Esophagus muscularis mucosa (tissue), 4 donors: ENCODE results near the gene JMJD7. TPM values are rescaled to one million over a fixed set of nuclear protein-coding genes. Genes with fewer than 3 reads are reported as not detected.

ENCODE experiments used
- DNase-seq: peaks from one replicate; pipeline ENCODE4 v3.0.0-alpha.2; 2017; ENCODE audit errors: extremely low spot score
- H3K27ac ChIP-seq, 4 donors: fragments of 200-600 bp; sonication (generic); replicated peaks in 1 of 4; 1 replicate in 3 of 4; 2 replicates in 1 of 4; pipeline ENCODE4 v1.5.1; 2016 to 2019; ENCODE audit warnings: mild to moderate bottlenecking in 1 of 4
- H3K27me3 ChIP-seq, 4 donors: fragments of 200-600 bp; sonication (generic); one replicate each; pipeline versions ENCODE4 v1.5.1 to v1.6.0; 2016 to 2019
- H3K36me3 ChIP-seq, 4 donors: fragments of 200-600 bp; sonication (generic); one replicate each; pipeline ENCODE4 v1.5.1; 2016 to 2019
- H3K4me1 ChIP-seq, 4 donors: fragments of 200-600 bp; sonication (generic); one replicate each; pipeline ENCODE4 v1.5.1; 2016 to 2019
- H3K4me3 ChIP-seq, 4 donors: fragments of 200-600 bp; sonication (generic); 1 replicate in 2 of 4; 2 replicates in 2 of 4; pipeline ENCODE4 v1.5.1; 2016 to 2019; ENCODE audit warnings: mild to moderate bottlenecking in 4 of 4, moderate library complexity in 1 of 4
- H3K9me3 ChIP-seq, 4 donors: fragments of 200-600 bp; sonication (generic); 1 replicate in 3 of 4; 2 replicates in 1 of 4; pipeline ENCODE4 v1.5.1; 2016 to 2019
- EP300 ChIP-seq: sonication (generic); formaldehyde crosslinking; IDR thresholded peaks from one replicate; pipeline ENCODE4 v1.6.1; 2017; ENCODE audit warnings: antibody characterized with exemption
- POLR2A ChIP-seq: fragments of 450-650 bp; IDR thresholded peaks from one replicate; pipeline ENCODE4 v1.6.1; 2017; ENCODE audit warnings: antibody characterized with exemption, moderate library complexity, mild to moderate bottlenecking, low read depth
- POLR2AphosphoS5 ChIP-seq, 2 donors: sonication (generic); formaldehyde crosslinking; IDR thresholded peaks; one replicate each; pipeline ENCODE4 v1.6.1; 2017; ENCODE audit warnings: antibody characterized with exemption in 2 of 2
- WGBS: methylation state at CpG from one replicate; pipeline ENCODE4 v1.1.5; 2018; 5-methylcytosine and 5-hydroxymethylcytosine counted together
- intact Hi-C: fragments of 100-400 bp; cut with DNase I; formaldehyde crosslinking; loops from one replicate; pipeline ENCODE4 v1.15.1; 2023
- total RNA-seq, 4 donors: library from RNA; depleted of rRNA; stranded (reverse); fragments of >200 nt; gene quantifications; one replicate each; pipeline versions ENCODE4 v1.1.0 to v1.2.1, GENCODE V29; 2016
- TF ChIP-seq, protein P1 (sequence below), 3 experiments: fragments of 200-600 bp in 2 of 3; fragments of 450-650 bp in 1 of 3; sonication (generic) in 2 of 3; IDR thresholded peaks; one replicate each; pipeline ENCODE4 v1.5.1; 2017 to 2019; ENCODE audit warnings: antibody characterized with exemption in 3 of 3, mild to moderate bottlenecking in 2 of 3, moderate library complexity in 1 of 3

The JMJD7 gene
- total RNA-seq, 4 donors from 2014 or later, result 6.2 to 9.6 (median 7.5) TPM

GRCh38 chr15:41850482-41851166 is 22.7 kb downstream of the JMJD7 start:
- DNase-seq, result no peak
- H3K4me3 ChIP-seq, result no peak overlapping the region
- H3K36me3 ChIP-seq, result peaks cover 24 to 33% (median 32%) of the 10 kb centered on the region in 4 donors
- no peak overlapping the region for H3K27ac ChIP-seq
- 74% methylated on average over 16 of the region's 16 CpGs for WGBS
- TF ChIP-seq POLR2AphosphoS5 (IDR thresholded peaks at IDR 0.05), result no peak
- TF ChIP-seq POLR2A, result no peak
- TF ChIP-seq, protein P1, sequence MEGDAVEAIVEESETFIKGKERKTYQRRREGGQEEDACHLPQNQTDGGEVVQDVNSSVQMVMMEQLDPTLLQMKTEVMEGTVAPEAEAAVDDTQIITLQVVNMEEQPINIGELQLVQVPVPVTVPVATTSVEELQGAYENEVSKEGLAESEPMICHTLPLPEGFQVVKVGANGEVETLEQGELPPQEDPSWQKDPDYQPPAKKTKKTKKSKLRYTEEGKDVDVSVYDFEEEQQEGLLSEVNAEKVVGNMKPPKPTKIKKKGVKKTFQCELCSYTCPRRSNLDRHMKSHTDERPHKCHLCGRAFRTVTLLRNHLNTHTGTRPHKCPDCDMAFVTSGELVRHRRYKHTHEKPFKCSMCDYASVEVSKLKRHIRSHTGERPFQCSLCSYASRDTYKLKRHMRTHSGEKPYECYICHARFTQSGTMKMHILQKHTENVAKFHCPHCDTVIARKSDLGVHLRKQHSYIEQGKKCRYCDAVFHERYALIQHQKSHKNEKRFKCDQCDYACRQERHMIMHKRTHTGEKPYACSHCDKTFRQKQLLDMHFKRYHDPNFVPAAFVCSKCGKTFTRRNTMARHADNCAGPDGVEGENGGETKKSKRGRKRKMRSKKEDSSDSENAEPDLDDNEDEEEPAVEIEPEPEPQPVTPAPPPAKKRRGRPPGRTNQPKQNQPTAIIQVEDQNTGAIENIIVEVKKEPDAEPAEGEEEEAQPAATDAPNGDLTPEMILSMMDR (IDR thresholded peaks at IDR 0.05), result no peak
- no peak for TF ChIP-seq EP300
- no peaks in the 10 kb centered on the region for H3K9me3 ChIP-seq
- no peaks in the 10 kb centered on the region for H3K4me1 ChIP-seq
- intact Hi-C loops, result no loop called here
- peaks cover 0 to 46% (median 10%) of the 10 kb centered on the region in 4 donors for H3K27me3 ChIP-seq

DNA sequence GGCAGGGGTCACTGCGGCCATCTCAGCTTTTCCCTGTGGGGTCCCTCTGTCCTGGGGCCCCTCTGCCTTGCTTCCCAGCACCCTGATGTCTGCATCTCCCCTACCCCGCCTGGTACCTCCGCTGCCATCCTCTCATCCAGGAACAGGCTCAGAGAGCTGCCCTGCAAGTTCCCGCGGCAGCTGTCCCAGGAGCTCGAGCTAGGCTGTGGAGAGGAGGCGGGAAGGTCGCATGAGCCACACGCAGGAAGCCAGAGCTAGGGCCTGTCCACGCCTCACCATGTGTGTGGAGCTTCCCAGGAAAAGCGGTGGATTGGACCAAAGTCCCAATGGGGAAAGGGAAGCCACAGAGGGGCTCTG is 23.3 kb downstream of the JMJD7 start:
- H3K4me3 ChIP-seq, result no peak overlapping the region
- TF ChIP-seq EP300 (no peak), POLR2A (no peak), POLR2AphosphoS5 (IDR thresholded peaks at IDR 0.05) (no peak)
- TF ChIP-seq, protein P1 (IDR thresholded peaks at IDR 0.05), result no peak
- H3K4me1 ChIP-seq, result no peaks in the 10 kb centered on the region
- no peak overlapping the region for H3K27ac ChIP-seq
- no peak for DNase-seq
- 17% methylated on average over 1 of the region's 11 CpGs for WGBS
- intact Hi-C loops, result no loop called here
- H3K36me3 ChIP-seq, result peaks cover 20 to 28% (median 27%) of the 10 kb centered on the region in 4 donors
- H3K9me3 ChIP-seq, result no peaks in the 10 kb centered on the region
- H3K27me3 ChIP-seq, result peaks cover 0 to 49% (median 12%) of the 10 kb centered on the region in 4 donors

DNA sequence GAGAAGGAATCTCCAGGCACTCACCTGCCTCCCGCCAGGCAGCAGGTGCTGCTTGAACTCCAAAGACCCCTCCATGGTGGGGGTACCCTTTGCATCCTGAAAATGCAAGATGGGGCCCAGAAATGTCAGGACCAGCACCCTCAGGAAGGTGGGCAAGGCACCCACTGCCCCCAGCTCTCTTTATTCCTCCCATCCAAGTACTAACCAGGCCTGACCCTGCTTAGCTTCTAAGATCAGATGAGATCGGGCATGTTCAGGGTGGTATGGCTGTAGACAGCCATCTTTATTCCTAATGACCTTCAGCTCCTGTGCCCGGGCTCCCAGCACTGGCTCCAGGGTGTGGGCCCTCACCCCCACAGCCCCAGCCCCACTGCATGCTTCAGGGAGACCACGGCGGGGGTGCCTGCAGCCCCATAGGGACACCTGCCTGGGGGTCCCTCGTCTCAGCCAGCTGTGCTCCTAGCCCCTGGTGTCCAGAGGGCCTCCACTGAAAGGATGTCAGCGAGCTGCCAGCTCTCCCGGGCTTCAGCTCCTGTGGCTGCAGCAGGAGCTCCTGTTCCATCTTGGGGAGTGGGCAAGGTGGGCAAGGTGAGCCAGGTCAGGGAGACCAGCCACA is 24.0 kb downstream of the JMJD7 start:
- no peaks in the 10 kb centered on the region for H3K4me1 ChIP-seq
- H3K36me3 ChIP-seq, result peaks cover 13 to 20% (median 20%) of the 10 kb centered on the region in 4 donors
- no peak for TF ChIP-seq POLR2A
- TF ChIP-seq, protein P1 (IDR thresholded peaks at IDR 0.05), result no peak
- no peak for TF ChIP-seq EP300
- no peak for TF ChIP-seq POLR2AphosphoS5 (IDR thresholded peaks at IDR 0.05)
- no peak overlapping the region for H3K4me3 ChIP-seq
- H3K27ac ChIP-seq, result no peak overlapping the region
- 90% methylated on average over 2 of the region's 8 CpGs for WGBS
- H3K27me3 ChIP-seq, result peaks cover 0 to 56% (median 15%) of the 10 kb centered on the region in 4 donors
- DNase-seq, result no peak
- no peaks in the 10 kb centered on the region for H3K9me3 ChIP-seq
- intact Hi-C loops, result no loop called here

GRCh38 chr15:41852736-41853590 is 25.1 kb downstream of the JMJD7 start:
- Histone ChIP-seq H3K27ac (no peak overlapping the region), H3K27me3 (peaks cover 0 to 67% (median 15%) of the 10 kb centered on the region in 4 donors), H3K9me3 (no peaks in the 10 kb centered on the region), H3K4me1 (no peaks in the 10 kb centered on the region), H3K36me3 (peaks cover 2 to 9% (median 9%) of the 10 kb centered on the region in 4 donors), H3K4me3 (no peak overlapping the region)
- no peak for DNase-seq
- intact Hi-C loops, result no loop called here
- 80% methylated on average over 8 of the region's 17 CpGs for WGBS
- no peak for TF ChIP-seq EP300
- no peak for TF ChIP-seq POLR2AphosphoS5 (IDR thresholded peaks at IDR 0.05)
- no peak for TF ChIP-seq POLR2A
- TF ChIP-seq, protein P1 (IDR thresholded peaks at IDR 0.05), result no peak
